AG04449 (cell line): ENCODE data around the gene GRK2.
"Not testable (repeated sequence)": the region's sequence is repeated elsewhere in the genome, so short reads cannot be mapped to it uniquely, and the experiment has no call there.

Experiments used
- CTCF ChIA-PET: fragments of 350-600 bp; formaldehyde crosslinking; extraction: SDS; loops from one replicate; lab custom pipeline; 2021; ENCODE audit warnings: antibody characterized with exemption; lab: Yijun Ruan, JAX
- POLR2A ChIA-PET: fragments of 400-600, 350-600 bp; formaldehyde crosslinking; extraction: SDS; loops from one replicate; lab custom pipeline; 2020; ENCODE audit warnings: antibody characterized with exemption, inconsistent platforms; lab: Yijun Ruan, JAX
- DNase-seq: peaks from one replicate; pipeline ENCODE4 v3.0.0-alpha.2; 2010; ENCODE audit warnings: low read depth, low spot score
- H3K4me3 ChIP-seq: 2 replicates; pipeline ENCODE4 v1.5.1; 2011; ENCODE audit warnings: low read depth, mild to moderate bottlenecking, control low read depth, low read length
- TF ChIP-seq, protein P1 (sequence below): IDR thresholded peaks from one replicate; pipeline ENCODE4 v1.5.1; 2011; ENCODE audit warnings: mild to moderate bottlenecking, moderate library complexity, low read length, control low read depth, inconsistent platforms; ENCODE audit not compliant: insufficient read depth; ENCODE audit errors: missing control alignments

The GRK2 gene

DNA sequence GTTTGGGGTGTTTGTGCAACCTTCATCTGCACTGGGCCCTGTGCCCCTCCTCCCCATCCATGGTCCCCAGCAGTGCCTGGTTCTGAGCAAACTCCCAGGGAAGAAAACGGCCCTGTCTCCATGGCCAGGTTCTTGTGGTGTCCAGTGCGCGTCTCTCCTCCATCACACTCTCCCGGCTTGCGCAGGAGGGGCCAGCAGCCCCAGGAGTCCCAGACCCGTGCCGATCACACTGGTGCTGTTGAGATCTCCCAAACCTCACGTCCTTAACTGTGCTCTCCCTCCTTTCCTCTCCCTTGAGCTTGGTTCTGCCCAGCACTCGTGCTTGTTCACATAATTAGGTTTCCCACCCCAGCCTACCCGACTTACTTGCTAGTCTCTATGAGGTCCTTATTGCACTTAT, 10.9 kb upstream of the GRK2 start:
- ChIA-PET POLR2A (no interaction called here), CTCF (interaction anchor here (0.9 to 10.0 kb wide), 4 partner anchors 8 to 126 kb away, joined by 3 to 126 read pairs (median 8); partner anchors contain the start of gene GRK2)
- DNase-seq = no peak
- TF ChIP-seq, protein P1, sequence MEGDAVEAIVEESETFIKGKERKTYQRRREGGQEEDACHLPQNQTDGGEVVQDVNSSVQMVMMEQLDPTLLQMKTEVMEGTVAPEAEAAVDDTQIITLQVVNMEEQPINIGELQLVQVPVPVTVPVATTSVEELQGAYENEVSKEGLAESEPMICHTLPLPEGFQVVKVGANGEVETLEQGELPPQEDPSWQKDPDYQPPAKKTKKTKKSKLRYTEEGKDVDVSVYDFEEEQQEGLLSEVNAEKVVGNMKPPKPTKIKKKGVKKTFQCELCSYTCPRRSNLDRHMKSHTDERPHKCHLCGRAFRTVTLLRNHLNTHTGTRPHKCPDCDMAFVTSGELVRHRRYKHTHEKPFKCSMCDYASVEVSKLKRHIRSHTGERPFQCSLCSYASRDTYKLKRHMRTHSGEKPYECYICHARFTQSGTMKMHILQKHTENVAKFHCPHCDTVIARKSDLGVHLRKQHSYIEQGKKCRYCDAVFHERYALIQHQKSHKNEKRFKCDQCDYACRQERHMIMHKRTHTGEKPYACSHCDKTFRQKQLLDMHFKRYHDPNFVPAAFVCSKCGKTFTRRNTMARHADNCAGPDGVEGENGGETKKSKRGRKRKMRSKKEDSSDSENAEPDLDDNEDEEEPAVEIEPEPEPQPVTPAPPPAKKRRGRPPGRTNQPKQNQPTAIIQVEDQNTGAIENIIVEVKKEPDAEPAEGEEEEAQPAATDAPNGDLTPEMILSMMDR = no peak
- no peak overlapping the region for H3K4me3 ChIP-seq

DNA sequence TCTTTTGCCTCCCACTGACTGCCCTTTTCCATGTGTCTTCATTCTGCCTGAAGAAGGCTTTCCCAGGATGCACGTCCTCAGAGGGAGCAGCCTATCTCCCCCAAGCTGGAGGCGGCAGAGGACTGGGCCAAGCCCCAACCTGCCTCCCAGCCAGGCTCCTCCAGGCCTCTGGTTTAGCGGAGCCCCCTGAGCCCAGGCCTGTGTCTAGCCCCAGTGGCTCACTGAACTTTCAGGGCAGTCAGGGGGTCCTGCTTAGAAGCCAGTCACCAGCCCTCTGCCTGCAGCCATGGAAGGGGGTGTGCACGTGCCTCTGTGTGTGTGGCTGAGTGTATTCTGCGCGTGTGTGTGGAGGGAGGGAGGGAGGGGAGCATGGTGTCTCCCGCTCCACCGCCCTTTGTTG, 10.4 kb upstream of the GRK2 start:
- POLR2A ChIA-PET = no interaction called here

DNA sequence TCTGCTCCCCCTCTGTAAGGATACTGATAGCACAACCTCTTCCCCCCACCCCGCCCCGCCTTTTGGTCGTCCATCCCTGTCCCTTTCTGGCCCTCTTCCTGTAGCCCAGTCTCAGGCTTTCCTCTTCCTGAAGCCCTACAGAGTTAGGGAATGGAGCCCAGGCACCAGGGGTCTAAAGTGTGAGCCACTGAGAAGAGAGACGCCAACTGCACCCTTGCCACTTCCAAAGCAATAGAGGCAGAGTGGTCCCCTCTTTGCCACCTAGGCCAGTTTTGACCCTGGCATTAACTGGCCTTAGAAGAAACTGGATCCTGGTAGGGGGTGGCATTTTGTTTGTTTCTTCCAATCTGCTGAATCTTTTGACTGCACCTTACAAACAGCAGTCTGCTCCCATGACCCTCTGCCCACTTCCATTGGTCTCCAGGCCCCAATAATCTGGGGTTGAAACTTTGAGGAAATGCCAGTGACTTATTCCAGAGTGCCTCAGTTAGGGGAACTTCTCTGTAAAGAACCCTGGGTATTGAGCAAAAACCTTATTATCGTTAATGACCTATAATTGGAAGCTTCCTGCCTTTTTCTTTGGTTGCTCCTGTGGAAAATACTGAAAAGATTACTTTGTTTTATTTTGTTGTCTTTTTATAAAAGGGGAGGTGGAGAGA, 9.7 kb upstream of the GRK2 start:
- TF ChIP-seq, protein P1 = no peak
- no peak for DNase-seq
- H3K4me3 ChIP-seq = no peak overlapping the region
- CTCF ChIA-PET = interaction anchor here (2.1 kb wide), 1 partner anchor 10 kb away, joined by 5 read pairs; the partner anchor contains the start of gene GRK2
- POLR2A ChIA-PET = no interaction called here

More for the DNA sequence above, 10.4 kb upstream of the GRK2 start:
- H3K4me3 ChIP-seq = no peak overlapping the region
- CTCF ChIA-PET = interaction anchor here (2.1 to 10.0 kb wide), 2 partner anchors 7 to 11 kb away, joined by 5 to 126 read pairs; partner anchors contain the start of gene GRK2
- no peak for DNase-seq
- TF ChIP-seq, protein P1 = no peak

DNA sequence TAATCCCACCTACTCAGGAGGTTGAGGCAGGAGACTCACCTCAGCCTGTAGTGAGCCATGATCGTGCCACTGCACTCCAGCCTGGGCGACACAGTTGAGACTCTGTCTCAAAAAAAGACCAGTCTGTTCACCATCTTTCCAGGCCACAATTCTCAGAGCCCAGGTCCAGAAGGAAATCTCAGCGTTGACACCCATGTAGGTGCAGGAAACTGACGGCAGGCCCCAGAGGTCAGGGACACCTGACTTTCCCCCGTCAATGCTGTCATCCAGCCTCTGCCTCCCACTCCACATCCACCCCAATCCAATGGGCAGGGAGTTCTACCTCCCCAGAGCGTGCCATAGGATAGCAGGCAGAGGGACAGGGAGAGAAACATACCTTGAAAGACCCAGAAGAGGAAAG, 5.9 kb upstream of the GRK2 start:
- POLR2A ChIA-PET = no interaction called here
- TF ChIP-seq, protein P1 = no peak
- no peak for DNase-seq
- CTCF ChIA-PET = no interaction called here
- no peak overlapping the region for H3K4me3 ChIP-seq

DNA sequence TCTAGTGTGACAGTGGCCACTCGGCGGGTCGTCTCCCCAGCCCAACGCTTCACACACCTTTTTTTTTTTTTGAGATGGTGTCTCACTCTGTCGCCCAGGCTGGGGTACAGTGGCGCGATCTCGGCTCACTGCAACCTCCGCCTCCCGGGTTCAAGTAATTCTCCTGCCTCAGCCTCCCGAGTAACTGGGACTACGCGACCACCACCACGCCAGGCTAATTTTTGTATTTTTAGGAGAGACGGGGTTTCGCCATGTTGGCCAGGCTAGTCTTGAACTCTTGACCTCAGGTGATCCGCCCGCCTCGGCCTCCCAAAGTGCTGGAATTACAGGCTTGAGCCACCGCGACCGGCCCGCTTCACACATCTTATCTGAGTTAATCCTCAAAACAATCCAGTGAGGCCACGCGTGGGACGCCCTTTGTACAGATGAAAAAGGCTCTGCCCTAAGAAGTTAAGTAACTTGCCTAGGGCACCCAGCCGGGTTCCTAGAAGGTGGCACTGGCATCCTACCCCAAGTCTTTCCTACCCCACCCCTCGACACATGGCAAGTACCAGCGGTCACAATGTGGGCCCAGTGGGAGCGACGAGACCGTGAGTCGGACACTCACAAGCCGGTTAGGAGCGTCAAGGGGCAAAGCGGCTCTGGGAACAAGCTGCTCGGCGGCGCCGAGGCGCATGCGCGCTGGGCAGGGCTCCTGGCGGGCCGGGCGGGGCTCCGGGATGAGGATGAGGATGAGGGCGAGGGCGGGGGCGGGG, 5.2 kb upstream of the GRK2 start:
- not testable (repeated sequence) for DNase-seq
- ChIA-PET POLR2A (interaction anchor here (0.8 to 1.5 kb wide), 3 partner anchors 21 to 141 kb away, joined by 3 to 9 read pairs (median 4); partner anchors contain the start of gene PPP1CA), CTCF (interaction anchor here (1.1 to 11.9 kb wide), 24 partner anchors 10 to 205 kb away, joined by 3 to 295 read pairs (median 10); partner anchors contain the start of genes ANKRD13D, CLCF1, POLD4 and PPP1CA)
- peak overlapping the region; percentile 53 for H3K4me3 ChIP-seq

DNA sequence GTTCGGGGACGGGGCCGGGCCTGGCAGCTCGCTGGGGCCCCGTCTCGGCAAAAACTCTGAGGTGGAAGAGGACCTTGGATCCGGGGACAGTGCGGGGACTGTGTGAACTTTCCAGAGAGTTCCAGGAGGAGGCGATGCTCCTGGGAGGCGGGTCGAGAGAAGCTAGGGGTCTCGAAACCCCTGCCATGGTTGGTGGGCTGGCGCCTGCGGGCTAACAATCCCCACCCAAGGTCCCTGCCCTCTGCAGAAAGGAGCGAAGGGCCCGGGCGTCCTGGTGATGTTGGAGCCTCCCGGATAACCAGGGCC, 4.7 kb upstream of the GRK2 start:
- H3K4me3 ChIP-seq = peak overlapping the region; percentile 32
- ChIA-PET CTCF (interaction anchor here (0.8 to 11.9 kb wide), 35 partner anchors 10 to 206 kb away, joined by 3 to 295 read pairs (median 9); partner anchors contain the start of genes ANKRD13D, CLCF1, POLD4 and PPP1CA), POLR2A (interaction anchor here (0.8 to 1.5 kb wide), 4 partner anchors 22 to 140 kb away, joined by 3 to 9 read pairs (median 4); partner anchors contain the start of gene PPP1CA)
- no peak for DNase-seq
- TF ChIP-seq, protein P1 = peak; percentile 38
